Activated T-helper 1 cell treated with anti-CD3 and anti-CD28 coated beads, Interleukin-12 subunit alpha, Interleukin-12 subunit beta, Interleukin-2, Interleukin-4 antibody, amounts not matched to agents 30 ng/mL and 10 ng/mL and 1 ng/mL, durations not matched to agents 14 hours and 24 hours and 36 hours (primary cell): Measurements from ENCODE around the gene SMARCE1. TPM values are rescaled to one million over a fixed set of nuclear protein-coding genes. Genes with fewer than 3 reads are reported as not detected.

Source experiments
- DNase-seq: peaks from one replicate; pipeline ENCODE4 v3.0.0; 2021; ENCODE audit warnings: low spot score
- H3K27ac Mint-ChIP-seq: one replicate; pipeline ENCODE4 v1.8.0; 2021; ENCODE audit warnings: mild to moderate bottlenecking, mixed read lengths
- H3K27me3 Mint-ChIP-seq: one replicate; pipeline ENCODE4 v1.8.0; 2022; ENCODE audit warnings: mild to moderate bottlenecking, moderate library complexity, mixed read lengths; ENCODE audit not compliant: insufficient read depth
- H3K36me3 Mint-ChIP-seq: one replicate; pipeline ENCODE4 v1.8.0; 2021; ENCODE audit warnings: low read depth, mixed read lengths
- H3K4me1 Mint-ChIP-seq: one replicate; pipeline ENCODE4 v1.8.0; 2021; ENCODE audit warnings: low read depth, mixed read lengths
- H3K4me3 Mint-ChIP-seq: one replicate; pipeline ENCODE4 v1.8.0; 2021; ENCODE audit warnings: mild to moderate bottlenecking, moderate library complexity, mixed read lengths
- H3K9me3 Mint-ChIP-seq: one replicate; pipeline ENCODE4 v1.8.0; 2021; ENCODE audit warnings: mixed read lengths
- intact Hi-C: fragments of 100-400 bp; cut with micrococcal nuclease; formaldehyde crosslinking; loops from one replicate; pipeline ENCODE4 v1.15.1; 2024
- total RNA-seq: library from RNA; stranded (reverse); gene quantifications from 2 replicates; pipeline ENCODE4 v1.2.3, GENCODE V29; 2022

The SMARCE1 gene
- total RNA-seq, 1 donor from 2014 or later, result 125 TPM

- Mint-ChIP-seq H3K36me3 (peaks cover 55% of the 10 kb centered on the region), H3K4me1 (peaks cover 20% of the 10 kb centered on the region), H3K27ac (no peak overlapping the region), H3K9me3 (no peaks in the 10 kb centered on the region), H3K4me3 (no peak overlapping the region), H3K27me3 (no peaks in the 10 kb centered on the region)
- DNase-seq, result no peak
- intact Hi-C loops, result no loop called here
Measured at GRCh38 chr17:40632216-40632615, 15.4 kb downstream of the SMARCE1 start.

DNA sequence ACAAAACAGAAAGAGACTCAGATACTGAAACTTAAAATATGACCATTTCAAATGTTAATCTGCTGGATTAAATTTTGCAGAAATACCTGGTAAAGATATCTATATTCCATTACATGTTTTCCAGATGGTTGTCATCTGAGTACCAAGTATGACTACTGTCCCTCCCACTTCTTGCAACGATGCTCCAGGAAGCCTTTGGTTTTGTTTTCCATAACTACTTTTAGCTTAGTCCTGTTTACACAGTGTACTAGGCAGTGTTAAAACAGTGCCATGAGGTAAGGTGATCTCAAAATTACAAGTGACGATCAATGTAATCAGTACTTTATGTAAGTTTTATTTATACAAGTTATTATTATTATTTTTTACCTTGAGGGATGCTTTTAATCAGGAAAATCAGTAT lies 17.8 kb downstream of the SMARCE1 start:
- intact Hi-C loops, result loop anchor here (1.0 to 10.0 kb wide), 5 partner anchors 10 to 1035 kb away; partner anchors contain the start of gene SMARCE1
- H3K36me3 Mint-ChIP-seq, result peaks cover 48% of the 10 kb centered on the region
- no peaks in the 10 kb centered on the region for H3K27me3 Mint-ChIP-seq
- no peaks in the 10 kb centered on the region for H3K9me3 Mint-ChIP-seq
- peaks cover 31% of the 10 kb centered on the region for H3K4me1 Mint-ChIP-seq
- DNase-seq, result no peak
- H3K4me3 Mint-ChIP-seq, result no peak overlapping the region
- H3K27ac Mint-ChIP-seq, result peak overlapping the region; percentile 74

DNA sequence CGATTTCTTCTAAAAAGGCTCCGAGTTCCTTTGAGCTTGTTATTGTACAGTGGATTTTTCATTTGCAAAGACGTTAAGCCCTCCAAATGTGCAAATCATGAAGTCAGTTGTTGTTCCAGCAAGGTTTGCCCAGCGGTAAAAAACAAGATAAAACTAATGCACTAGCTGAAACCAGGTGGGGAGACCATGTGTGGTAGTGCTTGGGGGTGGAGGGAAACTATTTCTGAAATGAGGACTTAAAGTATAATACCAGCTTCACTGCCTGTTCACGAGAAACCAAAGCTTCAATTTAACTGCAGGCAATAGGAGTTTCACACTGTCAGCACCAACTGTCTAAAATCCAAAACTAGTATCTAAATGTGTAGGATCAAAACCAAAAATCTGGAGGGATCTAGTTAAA lies 22.3 kb downstream of the SMARCE1 start:
- peaks cover 66% of the 10 kb centered on the region for H3K4me1 Mint-ChIP-seq
- H3K27ac Mint-ChIP-seq, result no peak overlapping the region
- H3K4me3 Mint-ChIP-seq, result no peak overlapping the region

GRCh38 chr17:40623419-40624210 lies 24.0 kb downstream of the SMARCE1 start:
- DNase-seq, result no peak
- Mint-ChIP-seq H3K36me3 (peaks cover 19% of the 10 kb centered on the region), H3K4me3 (no peak overlapping the region), H3K9me3 (no peaks in the 10 kb centered on the region), H3K27me3 (no peaks in the 10 kb centered on the region), H3K27ac (no peak overlapping the region), H3K4me1 (peaks cover 65% of the 10 kb centered on the region)
- intact Hi-C loops, result loop anchor here (5.0 to 10.0 kb wide), 4 partner anchors 179 to 1041 kb away; no protein-coding TSS in a partner anchor

More for the DNA sequence above, 22.3 kb downstream of the SMARCE1 start:
- Mint-ChIP-seq H3K9me3 (no peaks in the 10 kb centered on the region), H3K27me3 (no peaks in the 10 kb centered on the region), H3K36me3 (peaks cover 30% of the 10 kb centered on the region)
- DNase-seq, result no peak
- intact Hi-C loops, result loop anchor here (5.0 to 10.0 kb wide), 3 partner anchors 37 to 1039 kb away; no protein-coding TSS in a partner anchor

DNA sequence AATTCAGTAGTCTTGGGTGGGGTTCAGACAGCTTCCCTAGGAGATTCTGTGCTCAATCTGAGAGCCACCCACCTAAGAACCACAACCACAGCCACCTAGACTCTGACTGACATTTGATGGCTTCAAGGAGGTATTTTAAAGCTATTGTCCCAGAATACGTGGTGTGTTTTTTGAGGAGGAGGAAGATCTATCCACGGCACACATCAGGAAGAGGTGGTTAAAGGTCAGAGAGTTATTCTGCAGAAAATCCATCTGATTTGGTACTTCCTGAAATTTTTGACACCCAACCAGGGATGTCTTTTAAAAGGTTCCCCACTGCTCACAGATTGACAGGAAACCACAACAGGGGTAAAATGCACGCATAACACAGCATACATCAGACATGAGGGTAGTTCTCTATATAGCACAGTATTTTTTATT lies 25.1 kb downstream of the SMARCE1 start:
- Mint-ChIP-seq H3K4me3 (peak overlapping the region; percentile 35), H3K9me3 (no peaks in the 10 kb centered on the region), H3K27me3 (no peaks in the 10 kb centered on the region), H3K27ac (peak overlapping the region; percentile 71), H3K4me1 (peaks cover 70% of the 10 kb centered on the region), H3K36me3 (peaks cover 12% of the 10 kb centered on the region)
- no peak for DNase-seq
- intact Hi-C loops, result loop anchor here (5.0 to 10.0 kb wide), 4 partner anchors 180 to 1042 kb away; no protein-coding TSS in a partner anchor

DNA sequence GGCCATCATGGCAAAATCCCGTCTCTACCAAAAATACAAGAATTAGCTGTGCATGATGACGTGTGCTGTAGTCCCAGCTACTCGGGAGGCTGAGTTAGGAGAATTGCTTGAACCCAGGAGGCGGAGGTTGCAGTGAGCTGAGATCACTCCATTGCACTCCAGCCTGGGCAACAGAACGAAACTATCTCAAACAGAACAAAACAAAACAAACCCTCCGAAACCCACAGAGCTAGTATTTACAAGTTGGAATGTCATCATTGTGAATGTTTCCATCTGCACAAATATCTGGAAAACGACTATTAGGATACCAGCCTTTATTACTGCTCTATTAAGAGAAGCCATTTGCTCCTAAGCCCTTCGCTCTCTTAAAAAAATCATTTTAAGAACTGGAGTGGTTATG lies 26.0 kb downstream of the SMARCE1 start:
- H3K4me3 Mint-ChIP-seq, result no peak overlapping the region
- intact Hi-C loops, result loop anchor here (2.0 to 10.0 kb wide), 5 partner anchors 181 to 1043 kb away; no protein-coding TSS in a partner anchor
- no peak for DNase-seq
- H3K27me3 Mint-ChIP-seq, result no peaks in the 10 kb centered on the region
- H3K27ac Mint-ChIP-seq, result no peak overlapping the region
- H3K4me1 Mint-ChIP-seq, result peaks cover 71% of the 10 kb centered on the region
- no peaks in the 10 kb centered on the region for H3K9me3 Mint-ChIP-seq
- peaks cover 4% of the 10 kb centered on the region for H3K36me3 Mint-ChIP-seq

DNA sequence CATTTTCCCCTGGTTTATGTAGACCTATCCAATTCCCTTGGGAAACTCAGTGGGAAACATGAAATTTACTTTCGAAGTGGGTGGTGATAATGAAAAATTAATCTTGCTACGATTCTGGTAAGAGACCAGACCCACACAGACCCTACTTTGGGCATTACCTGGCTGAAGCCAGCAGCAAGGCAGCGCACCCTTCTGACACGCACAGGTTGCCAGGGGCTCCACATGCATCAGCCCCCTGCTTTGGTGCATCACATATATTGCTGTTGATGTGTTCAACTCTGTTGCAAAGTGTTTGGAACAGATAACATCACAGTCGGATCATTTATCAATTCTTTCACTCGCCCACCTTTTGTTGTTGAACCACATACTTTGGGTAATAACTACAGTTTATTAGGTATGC lies 26.6 kb downstream of the SMARCE1 start:
- H3K27ac Mint-ChIP-seq, result peak overlapping the region; percentile 61
- peaks cover 77% of the 10 kb centered on the region for H3K4me1 Mint-ChIP-seq
- peaks cover 2% of the 10 kb centered on the region for H3K36me3 Mint-ChIP-seq
- intact Hi-C loops, result loop anchor here (2.0 to 10.0 kb wide), 5 partner anchors 181 to 1044 kb away; no protein-coding TSS in a partner anchor
- H3K4me3 Mint-ChIP-seq, result no peak overlapping the region
- no peak for DNase-seq
- H3K9me3 Mint-ChIP-seq, result no peaks in the 10 kb centered on the region
- H3K27me3 Mint-ChIP-seq, result no peaks in the 10 kb centered on the region

DNA sequence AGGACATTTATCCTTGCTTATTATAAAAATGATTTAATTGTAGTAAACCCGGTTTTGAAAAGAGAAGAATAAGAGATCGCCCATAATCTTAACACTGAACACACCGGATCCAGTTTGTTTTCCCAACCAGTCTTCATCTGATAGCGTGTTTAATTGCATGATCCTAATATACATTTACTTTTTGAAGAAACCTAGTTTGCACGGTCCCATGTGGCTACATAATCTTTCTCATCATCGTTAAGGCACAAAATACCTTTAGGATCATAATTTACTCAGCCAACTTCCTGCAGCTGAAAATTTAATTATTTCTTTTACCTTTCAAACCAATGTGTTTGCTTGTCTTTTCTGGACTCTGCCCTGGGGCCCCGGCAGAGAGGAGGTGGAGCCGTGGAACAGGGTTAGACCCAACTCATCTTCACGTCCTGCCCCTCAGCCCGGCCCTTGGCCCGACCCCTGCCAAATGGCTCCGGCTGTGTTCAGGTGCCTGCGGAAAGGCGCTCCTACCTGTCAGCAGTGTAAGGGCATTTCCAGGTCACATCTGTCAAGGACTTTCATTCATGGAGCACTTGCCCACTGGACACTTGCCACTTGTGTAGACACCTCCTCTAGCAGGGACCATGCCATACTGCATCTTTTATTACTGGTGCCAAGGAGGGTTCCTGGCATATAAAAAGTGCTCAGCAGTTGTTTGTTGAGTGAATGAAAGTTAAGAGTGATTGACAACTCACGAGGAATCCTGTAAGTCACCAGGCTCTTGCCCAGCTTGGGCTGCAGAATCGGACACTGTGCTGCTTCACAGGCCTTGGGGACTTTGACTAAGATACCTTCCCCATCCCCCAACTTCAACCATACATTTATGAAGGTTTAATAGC lies 28.6 kb downstream of the SMARCE1 start:
- Mint-ChIP-seq H3K27me3 (no peaks in the 10 kb centered on the region), H3K4me1 (peaks cover 83% of the 10 kb centered on the region), H3K4me3 (no peak overlapping the region), H3K36me3 (no peaks in the 10 kb centered on the region), H3K27ac (peak overlapping the region; percentile 29), H3K9me3 (no peaks in the 10 kb centered on the region)
- no peak for DNase-seq
- intact Hi-C loops, result no loop called here

DNA sequence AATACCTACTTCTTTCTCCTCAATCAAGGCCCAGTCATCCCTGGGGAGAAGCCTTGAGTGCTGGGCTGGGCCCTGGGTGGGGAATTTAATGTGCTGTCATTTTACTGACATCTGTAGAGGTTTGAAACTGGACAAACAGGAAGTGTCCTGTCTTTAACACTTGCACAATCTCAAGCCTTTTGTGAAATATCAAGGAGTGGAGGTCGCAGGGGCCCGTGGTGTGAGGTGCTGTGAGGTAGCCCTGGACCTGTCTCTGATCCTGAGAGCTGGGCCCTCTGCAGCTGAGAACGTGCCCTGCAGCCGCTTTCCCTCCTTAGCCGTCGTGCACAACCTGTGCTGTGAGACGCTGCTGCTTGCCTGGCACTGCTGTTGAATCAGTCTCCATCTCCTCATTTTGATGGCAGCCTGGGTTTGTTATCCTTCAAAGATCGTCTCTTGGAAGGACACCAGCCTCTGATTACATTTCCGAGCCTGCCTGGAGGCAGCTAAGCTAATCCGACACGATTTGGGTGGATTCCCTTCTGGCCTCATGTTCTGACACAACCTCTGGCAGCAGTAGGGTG lies 29.9 kb downstream of the SMARCE1 start:
- Mint-ChIP-seq H3K4me3 (no peak overlapping the region), H3K4me1 (peaks cover 87% of the 10 kb centered on the region), H3K36me3 (no peaks in the 10 kb centered on the region), H3K27ac (no peak overlapping the region), H3K27me3 (no peaks in the 10 kb centered on the region), H3K9me3 (no peaks in the 10 kb centered on the region)
- intact Hi-C loops, result no loop called here
- DNase-seq, result no peak

DNA sequence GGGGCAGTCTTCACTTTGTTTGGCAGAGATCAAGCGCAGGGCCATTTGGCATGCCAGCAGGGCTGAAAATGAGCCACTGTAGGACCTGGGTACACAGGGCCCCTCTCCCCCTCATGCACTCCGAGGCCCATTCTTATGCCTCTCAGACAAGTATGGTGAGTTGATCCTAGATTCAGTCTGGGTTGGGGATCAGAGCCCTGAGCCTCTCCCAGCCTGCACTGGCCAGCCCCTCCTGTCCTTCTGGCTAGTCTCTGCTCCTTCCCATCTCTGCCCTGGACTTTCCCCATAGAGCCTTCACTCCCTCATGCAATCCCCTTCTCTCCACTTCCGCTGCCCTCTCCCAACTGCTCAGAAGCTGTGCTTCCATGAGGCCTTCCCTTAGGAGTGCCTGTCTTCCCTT lies 31.0 kb downstream of the SMARCE1 start:
- no peaks in the 10 kb centered on the region for H3K9me3 Mint-ChIP-seq
- intact Hi-C loops, result no loop called here
- H3K27me3 Mint-ChIP-seq, result peaks cover 3% of the 10 kb centered on the region
- peaks cover 86% of the 10 kb centered on the region for H3K4me1 Mint-ChIP-seq
- H3K4me3 Mint-ChIP-seq, result no peak overlapping the region
- H3K36me3 Mint-ChIP-seq, result no peaks in the 10 kb centered on the region
- peak overlapping the region; percentile 64 for H3K27ac Mint-ChIP-seq
- DNase-seq, result no peak

GRCh38 chr17:40615841-40616476 lies 31.7 kb downstream of the SMARCE1 start:
- peak overlapping the region; percentile 95 for H3K27ac Mint-ChIP-seq
- intact Hi-C loops, result loop anchor here (1.0 to 2.0 kb wide), 4 partner anchors 11 to 53 kb away; no protein-coding TSS in a partner anchor
- peaks cover 86% of the 10 kb centered on the region for H3K4me1 Mint-ChIP-seq
- no peak overlapping the region for H3K4me3 Mint-ChIP-seq
- no peaks in the 10 kb centered on the region for H3K9me3 Mint-ChIP-seq
- peaks cover 3% of the 10 kb centered on the region for H3K27me3 Mint-ChIP-seq
- DNase-seq, result no peak
- no peaks in the 10 kb centered on the region for H3K36me3 Mint-ChIP-seq
